ENCODE data around the gene SOS2. TPM values are rescaled to one million over a fixed set of nuclear protein-coding genes. Genes with fewer than 3 reads are reported as not detected.
A peak's percentile ranks its signal among the peaks of the same experiment; 100 is the strongest.

Gene SOS2
- total and polyA plus RNA-seq, 10 of the 15 experiments (the other 5 are each of a cell fraction or from before 2014, with no cell fraction given), result 2.1 to 16.8 (median 8.4) TPM

DNA sequence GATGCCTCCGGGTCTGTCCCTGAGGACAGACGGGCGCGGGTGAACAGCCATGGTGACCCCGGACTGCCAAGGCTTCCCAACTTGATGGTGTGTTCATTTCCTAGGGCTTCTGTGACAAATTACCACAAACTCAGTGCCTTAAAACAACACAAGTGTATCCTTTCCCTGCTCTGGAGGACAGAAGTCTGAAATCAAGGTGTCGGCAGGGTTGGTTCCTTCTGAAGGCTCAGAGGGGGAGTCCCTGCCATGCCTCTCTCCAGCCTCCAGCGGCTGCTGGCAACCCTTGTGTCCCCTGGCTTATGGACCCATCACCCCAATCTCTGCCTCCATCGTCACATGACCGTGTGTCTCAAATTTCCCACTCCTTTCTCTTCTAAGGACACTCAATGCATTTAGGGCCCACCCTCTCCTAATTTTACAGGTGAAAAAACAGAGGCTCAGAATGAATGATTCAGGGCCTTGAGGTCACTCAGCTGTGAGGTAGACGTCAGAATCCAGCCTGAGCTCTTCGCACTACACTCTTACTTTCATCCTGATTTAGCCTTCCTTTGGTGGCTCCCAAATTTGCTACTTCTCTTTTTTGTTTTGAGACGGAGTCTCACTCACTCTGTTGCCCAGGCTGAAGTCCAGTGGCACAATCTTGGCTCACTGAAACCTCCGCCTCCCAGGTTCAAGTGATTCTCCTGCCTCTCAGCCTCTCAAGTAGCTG is 160.4 kb downstream of the SOS2 start (continued):
- TF ChIP-seq, protein P1, sequence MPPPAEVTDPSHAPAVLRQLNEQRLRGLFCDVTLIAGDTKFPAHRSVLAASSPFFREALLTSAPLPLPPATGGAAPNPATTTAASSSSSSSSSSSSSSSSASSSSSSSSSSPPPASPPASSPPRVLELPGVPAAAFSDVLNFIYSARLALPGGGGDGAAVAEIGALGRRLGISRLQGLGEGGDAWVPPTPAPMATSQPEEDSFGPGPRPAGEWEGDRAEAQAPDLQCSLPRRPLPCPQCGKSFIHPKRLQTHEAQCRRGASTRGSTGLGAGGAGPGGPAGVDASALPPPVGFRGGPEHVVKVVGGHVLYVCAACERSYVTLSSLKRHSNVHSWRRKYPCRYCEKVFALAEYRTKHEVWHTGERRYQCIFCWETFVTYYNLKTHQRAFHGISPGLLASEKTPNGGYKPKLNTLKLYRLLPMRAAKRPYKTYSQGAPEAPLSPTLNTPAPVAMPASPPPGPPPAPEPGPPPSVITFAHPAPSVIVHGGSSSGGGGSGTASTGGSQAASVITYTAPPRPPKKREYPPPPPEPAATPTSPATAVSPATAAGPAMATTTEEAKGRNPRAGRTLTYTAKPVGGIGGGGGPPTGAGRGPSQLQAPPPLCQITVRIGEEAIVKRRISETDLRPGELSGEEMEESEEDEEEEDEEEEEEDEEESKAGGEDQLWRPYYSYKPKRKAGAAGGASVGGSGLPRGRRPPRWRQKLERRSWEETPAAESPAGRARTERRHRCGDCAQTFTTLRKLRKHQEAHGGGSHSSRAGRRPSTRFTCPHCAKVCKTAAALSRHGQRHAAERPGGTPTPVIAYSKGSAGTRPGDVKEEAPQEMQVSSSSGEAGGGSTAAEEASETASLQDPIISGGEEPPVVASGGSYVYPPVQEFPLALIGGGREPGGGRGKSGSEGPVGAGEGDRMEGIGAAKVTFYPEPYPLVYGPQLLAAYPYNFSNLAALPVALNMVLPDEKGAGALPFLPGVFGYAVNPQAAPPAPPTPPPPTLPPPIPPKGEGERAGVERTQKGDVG (CRISPR knock-in tag; IDR thresholded peaks at IDR 0.05), result no peak
- TF ChIP-seq NBN (IDR thresholded peaks at IDR 0.05) (peak; percentile 28; the same call in 1 of the 2 replicates), CBFB (IDR thresholded peaks at IDR 0.05; ENCODE audit: low read depth) (no peak), BHLHE40 (IDR thresholded peaks at IDR 0.05; ENCODE audit: borderline replicate concordance in 1 of 2, low read depth in 2 of 2, low read length in 1 of 2) (no peak), ZNF622 (IDR thresholded peaks at IDR 0.05) (no peak), CREB1 (IDR thresholded peaks at IDR 0.05; ENCODE audit: low read depth) (peak; percentile 76), RELB (IDR thresholded peaks at IDR 0.05; ENCODE audit: low read depth) (peak; percentile 45; the same call in 1 of the 2 replicates), RAD51 (IDR thresholded peaks at IDR 0.05) (peak; percentile 42; the same call in 1 of the 2 replicates), NR2F1 (conservative IDR thresholded peaks at IDR 0.05) (peak; percentile 36; the same call in 1 of the 2 replicates), SMAD5 (IDR thresholded peaks at IDR 0.05; ENCODE audit: low read depth) (no peak), SPI1 (IDR thresholded peaks at IDR 0.05; ENCODE audit: borderline replicate concordance, insufficient read depth, low read depth, low read length) (peak; percentile 14; the same call in 1 of the 2 replicates), IKZF2 (IDR thresholded peaks at IDR 0.05) (peak; percentile 70 to 75; a peak in 2 of 4 replicates), CREM (IDR thresholded peaks at IDR 0.05; ENCODE audit: low read depth) (peak; percentile 64), PML (IDR thresholded peaks at IDR 0.05; ENCODE audit: low read length) (no peak)
- TF ChIP-seq, protein P2, sequence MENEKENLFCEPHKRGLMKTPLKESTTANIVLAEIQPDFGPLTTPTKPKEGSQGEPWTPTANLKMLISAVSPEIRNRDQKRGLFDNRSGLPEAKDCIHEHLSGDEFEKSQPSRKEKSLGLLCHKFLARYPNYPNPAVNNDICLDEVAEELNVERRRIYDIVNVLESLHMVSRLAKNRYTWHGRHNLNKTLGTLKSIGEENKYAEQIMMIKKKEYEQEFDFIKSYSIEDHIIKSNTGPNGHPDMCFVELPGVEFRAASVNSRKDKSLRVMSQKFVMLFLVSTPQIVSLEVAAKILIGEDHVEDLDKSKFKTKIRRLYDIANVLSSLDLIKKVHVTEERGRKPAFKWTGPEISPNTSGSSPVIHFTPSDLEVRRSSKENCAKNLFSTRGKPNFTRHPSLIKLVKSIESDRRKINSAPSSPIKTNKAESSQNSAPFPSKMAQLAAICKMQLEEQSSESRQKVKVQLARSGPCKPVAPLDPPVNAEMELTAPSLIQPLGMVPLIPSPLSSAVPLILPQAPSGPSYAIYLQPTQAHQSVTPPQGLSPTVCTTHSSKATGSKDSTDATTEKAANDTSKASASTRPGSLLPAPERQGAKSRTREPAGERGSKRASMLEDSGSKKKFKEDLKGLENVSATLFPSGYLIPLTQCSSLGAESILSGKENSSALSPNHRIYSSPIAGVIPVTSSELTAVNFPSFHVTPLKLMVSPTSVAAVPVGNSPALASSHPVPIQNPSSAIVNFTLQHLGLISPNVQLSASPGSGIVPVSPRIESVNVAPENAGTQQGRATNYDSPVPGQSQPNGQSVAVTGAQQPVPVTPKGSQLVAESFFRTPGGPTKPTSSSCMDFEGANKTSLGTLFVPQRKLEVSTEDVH (IDR thresholded peaks at IDR 0.05; ENCODE audit: low read depth, partially characterized antibody), result no peak
- TF ChIP-seq, protein P3, sequence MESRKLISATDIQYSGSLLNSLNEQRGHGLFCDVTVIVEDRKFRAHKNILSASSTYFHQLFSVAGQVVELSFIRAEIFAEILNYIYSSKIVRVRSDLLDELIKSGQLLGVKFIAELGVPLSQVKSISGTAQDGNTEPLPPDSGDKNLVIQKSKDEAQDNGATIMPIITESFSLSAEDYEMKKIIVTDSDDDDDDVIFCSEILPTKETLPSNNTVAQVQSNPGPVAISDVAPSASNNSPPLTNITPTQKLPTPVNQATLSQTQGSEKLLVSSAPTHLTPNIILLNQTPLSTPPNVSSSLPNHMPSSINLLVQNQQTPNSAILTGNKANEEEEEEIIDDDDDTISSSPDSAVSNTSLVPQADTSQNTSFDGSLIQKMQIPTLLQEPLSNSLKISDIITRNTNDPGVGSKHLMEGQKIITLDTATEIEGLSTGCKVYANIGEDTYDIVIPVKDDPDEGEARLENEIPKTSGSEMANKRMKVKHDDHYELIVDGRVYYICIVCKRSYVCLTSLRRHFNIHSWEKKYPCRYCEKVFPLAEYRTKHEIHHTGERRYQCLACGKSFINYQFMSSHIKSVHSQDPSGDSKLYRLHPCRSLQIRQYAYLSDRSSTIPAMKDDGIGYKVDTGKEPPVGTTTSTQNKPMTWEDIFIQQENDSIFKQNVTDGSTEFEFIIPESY (IDR thresholded peaks at IDR 0.05), result no peak
